Activated CD4-positive, alpha-beta T cell treated with anti-CD3 and anti-CD28 coated beads, Interleukin-10, Interleukin-2, amounts not matched to agents 100 ng/mL and 50 ng/mL, durations not matched to agents 16 hours and 8 hours (primary cell): ENCODE results near the gene MID1IP1.

Source experiments
- DNase-seq: peaks from one replicate; pipeline ENCODE4 v3.0.0-alpha.2; 2020

The MID1IP1 gene

DNA sequence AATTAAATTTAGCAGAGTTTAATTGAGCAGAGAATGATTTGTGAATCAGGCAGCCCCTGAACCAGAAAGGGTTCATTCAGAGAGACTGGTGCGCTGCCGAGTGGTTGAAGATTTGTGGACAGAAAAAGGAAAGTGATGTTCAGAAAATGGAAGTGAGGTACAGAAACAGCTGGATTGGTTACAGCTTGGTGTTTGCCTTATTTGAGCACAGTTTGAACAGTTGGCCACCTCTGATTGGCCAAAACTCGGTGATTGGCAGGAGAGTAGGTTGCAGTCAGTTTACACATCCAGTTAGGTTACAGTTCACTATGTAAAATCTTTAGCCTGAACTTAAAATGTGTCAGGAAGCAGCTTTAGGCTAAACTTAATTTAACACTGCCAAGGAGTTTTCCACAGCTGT is 14.9 kb downstream of the MID1IP1 start:
- DNase-seq = peak; percentile 31

DNA sequence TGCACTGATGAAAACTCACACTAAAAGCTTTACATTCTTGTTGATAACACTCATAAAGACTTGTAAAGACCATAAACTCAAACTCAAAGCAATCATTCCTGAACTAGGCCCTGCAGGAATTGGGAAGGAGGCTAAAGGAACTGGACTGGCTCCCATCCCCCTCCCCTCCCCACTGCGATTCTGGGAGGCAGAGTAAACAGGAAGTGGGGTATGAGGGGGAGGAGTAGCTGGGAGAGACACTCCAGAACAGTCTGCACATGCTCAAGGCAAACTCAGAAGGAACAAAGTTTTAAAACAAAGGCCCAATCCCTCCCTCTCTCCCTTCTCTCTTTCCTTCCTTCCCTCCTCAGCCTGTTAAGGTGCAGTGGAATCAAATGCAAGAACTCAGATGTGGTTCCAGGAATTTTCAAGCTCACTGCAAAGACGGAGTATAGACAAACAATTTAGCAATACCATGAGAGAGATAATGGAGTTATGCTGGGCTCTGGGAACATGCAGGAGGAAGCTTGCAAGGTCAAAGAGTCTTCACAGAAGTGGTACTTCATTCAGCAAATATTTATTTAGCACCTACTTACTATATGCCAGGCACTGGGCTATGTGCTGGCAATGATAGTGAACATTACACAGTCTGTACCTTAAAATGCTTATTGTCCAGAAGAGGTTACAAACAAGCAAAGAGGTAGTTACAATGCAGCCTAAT is 15.9 kb downstream of the MID1IP1 start:
- DNase-seq = no peak

DNA sequence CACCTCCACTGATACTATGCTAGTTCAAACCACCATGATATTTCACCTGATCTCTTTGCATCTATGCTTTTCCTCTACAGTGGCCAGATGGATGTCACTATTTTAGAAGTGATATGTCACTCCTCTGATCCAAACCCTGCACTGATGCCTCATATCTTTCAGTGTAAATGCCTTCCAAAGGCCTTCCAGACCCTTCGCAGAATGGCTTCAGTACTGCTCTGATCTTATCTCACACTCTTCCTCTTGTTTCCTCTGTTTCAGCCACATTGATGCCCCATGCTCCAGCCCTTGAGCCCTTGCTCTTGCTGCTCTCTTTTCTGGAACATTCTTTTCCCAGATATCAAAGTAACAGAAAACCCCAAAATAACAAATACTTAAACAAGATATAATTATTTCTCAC is 17.9 kb downstream of the MID1IP1 start:
- no peak for DNase-seq

DNA sequence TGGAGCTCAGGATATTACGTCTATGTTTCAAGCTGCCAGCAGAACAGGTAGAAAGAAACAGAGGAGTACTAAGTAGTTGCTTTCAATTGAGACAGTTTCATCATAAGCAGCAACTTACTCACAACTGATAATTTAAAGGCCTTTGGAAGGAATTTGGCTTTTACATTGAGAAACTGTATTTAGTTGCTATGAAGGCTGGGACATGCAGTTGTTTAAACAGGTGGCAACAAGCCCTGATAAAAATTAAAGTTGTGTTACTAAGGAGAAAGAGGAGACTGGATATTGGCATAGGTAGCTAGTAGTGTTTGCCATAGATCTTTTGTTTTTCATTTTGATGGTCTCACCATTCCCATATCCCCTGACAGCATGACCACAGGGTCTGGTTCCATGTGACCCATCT is 18.4 kb downstream of the MID1IP1 start:
- no peak for DNase-seq

DNA sequence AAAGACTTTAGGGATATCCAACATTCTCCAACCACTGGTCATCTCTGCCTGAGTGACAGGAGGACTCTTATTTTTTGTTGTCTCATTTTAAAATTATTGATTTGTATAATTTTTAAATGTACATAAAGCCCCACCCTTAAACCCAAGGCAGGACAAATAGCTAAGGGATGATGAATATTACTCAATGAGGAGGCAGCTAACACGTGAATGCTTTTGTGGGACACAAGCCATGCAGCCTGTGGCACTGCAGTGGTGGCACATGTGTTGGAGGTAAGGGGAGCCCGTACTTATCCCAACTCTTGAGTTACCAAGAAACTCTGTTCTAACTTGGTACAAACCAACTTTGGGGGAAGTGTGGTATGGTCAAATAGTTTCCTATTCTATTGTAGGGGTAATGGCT is 19.5 kb downstream of the MID1IP1 start:
- DNase-seq = no peak

DNA sequence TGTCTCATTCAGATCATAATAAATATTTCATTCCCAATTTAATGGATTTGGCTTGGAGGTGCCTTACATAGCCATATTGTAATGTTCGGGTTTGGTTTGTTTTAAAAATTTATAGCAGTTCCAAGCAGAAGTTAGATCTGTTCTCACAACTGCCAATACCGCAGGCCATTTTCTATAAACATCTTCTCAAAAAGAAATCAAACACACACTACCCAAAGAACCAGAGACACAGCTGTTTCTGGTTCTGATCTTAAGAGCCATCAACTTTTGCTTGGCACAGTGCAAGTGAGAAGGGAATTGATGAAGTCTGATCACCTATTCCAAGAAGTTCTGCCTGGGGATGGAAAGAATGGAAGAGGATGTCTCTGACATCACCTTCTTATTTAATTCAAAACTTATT is 22.9 kb downstream of the MID1IP1 start:
- no peak for DNase-seq

DNA sequence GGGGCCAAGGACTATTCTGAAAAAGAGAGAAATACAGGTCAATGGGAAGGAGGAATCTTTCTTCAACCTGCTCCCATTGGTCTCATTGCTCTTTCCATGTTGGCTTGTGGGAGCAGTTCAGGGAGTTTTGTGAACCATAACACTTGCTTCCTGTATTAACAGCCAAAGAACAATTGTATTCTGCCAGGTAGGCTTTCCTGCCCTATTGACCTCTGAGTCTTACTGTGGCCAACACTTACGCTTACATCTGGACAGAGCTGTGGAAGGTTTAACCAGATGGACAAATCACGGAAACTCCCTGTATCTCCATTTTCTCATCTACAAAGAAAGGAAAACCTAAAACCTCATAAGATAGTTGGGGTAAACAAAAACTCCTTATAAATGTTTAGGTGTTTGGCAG is 30.7 kb downstream of the MID1IP1 start:
- no peak for DNase-seq

DNA sequence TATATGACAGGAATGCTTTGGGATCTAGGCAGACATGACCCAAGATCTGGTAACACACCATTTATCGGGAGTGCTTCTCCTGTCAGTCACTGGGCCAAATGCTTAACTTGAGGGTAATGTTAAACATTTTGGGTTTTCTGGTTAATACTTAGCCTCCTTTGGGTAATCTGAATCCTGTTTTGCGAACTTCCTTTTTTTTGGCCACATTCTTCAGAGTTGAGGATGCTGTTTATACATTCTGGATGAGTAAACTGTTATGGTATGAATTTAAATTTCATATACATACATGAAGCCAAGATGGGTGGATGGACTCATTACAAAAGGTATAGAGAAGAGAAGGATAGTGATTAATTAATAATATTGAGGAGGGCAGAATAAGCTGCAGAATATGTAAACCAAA is 36.1 kb downstream of the MID1IP1 start:
- DNase-seq = no peak

DNA sequence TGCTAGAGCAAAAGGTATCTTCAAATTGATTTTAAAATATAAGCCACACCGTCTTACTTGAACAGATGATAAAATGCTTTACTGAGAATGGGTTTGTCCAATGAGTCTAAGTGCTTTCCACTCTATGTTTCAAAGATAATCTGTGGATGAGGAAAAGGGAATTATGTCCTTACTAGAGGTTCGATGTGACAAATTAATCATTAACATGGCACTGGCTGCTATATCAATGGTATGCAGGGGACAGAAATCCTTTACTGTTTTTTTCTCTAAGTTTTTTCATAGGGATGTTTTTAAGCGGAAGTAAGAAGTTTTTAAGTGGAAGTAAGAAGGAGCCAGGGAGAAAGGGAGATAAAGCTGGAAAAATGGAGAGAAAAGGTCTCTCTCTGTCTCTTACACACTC is 38.0 kb downstream of the MID1IP1 start:
- no peak for DNase-seq

DNA sequence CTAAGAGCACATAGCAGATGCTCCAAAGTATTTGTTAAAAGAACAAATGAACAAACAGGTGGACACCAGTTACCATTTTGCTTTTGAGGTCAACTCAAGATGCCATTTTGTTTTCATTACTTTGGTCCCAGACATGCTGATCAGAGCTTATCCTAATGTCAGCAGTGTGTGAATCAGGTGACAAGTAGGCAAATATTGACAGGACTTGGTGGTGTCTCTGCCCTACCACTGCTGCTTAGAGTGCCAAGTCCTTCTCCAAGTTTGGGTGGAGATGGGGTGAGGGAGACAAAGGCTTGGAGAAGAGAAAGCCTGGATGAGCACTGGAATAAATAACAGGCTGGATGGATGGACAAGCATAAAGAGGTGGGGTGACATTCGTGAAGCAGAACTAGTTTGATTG is 38.7 kb downstream of the MID1IP1 start:
- DNase-seq = no peak

DNA sequence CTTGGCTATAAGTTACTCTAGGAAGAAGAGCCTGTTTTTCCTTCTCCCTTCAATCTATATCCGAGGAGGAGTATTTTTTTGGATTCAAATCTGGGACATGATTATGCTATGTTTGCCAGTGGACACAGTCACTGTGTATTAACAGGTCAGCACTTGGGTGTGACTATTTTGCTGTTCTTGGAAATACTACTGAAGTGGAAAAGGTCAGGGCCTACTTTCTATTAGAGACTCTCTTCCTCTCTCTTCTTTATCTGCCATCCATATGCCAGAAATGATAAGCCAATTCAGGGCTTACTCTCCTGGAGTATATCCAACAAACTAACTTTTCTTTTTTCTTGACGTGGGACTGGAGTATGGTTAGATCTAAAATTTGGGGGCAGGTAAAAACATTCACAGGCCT is 40.5 kb downstream of the MID1IP1 start:
- no peak for DNase-seq

DNA sequence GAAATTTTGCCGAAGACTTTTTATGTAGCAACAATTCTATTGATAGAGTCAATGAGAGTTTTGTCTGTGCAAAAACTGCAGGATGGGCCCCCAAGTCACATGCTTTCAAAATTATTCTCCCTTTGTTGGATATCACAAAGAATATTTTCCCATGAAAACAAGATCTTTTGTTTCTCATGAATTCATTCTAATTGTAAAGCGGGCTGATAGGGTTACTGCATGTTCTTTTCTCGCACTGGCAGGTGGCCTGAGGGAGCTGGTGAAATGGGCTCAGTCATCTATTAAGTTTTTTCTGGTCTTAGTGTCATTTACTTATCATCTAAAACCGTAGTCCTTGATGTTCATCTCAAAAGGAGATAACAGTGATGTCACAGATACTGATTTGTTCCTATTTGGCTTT is 44.2 kb downstream of the MID1IP1 start:
- no peak for DNase-seq

DNA sequence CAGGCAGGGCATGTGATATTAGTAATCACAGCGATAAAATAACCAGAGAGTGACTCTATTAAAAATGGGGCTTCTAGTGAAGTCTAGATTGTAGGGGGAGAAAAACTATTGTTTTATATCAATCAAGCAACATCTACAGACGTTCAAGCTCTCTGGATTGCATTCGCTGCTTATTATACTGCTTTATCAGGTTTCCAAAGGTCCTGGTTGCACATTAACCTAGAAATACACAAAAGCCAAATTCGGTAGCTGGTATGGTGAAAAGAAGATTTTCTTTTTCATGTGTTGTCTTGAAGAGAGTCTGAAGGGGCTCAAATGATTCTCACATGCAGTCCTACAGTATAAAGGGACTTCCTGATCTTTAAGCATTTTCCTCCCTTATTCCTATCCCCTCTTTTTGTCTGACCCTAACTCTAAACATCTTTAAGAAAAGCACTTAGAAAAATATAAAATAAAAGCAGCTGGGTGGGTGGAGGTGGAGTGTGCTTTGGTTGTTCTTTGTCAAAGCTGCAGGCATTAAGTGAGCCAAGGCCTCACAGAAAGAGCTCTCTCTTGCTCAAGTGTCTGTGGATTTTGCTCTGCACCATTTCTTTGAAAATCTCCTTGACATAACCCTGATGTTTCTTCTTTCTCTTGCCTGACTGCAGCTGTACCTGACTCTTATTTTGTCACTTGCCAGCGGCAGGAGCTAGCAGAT is 46.1 kb downstream of the MID1IP1 start:
- no peak for DNase-seq

DNA sequence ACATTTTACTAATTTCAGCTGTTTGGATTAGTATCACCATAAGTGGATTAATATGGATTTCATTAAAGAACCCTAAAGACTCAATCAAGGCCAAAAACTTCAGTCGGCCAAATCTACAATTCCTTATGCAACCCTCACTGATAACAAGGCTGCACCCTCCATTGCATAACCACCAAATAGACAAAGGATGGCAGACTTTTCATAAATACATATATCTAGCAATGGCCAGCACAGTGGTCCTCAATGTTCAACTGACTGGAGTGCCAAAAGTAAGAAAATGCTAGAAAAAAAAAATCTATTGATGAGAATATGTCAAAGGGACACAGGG is 46.6 kb downstream of the MID1IP1 start:
- no peak for DNase-seq

DNA sequence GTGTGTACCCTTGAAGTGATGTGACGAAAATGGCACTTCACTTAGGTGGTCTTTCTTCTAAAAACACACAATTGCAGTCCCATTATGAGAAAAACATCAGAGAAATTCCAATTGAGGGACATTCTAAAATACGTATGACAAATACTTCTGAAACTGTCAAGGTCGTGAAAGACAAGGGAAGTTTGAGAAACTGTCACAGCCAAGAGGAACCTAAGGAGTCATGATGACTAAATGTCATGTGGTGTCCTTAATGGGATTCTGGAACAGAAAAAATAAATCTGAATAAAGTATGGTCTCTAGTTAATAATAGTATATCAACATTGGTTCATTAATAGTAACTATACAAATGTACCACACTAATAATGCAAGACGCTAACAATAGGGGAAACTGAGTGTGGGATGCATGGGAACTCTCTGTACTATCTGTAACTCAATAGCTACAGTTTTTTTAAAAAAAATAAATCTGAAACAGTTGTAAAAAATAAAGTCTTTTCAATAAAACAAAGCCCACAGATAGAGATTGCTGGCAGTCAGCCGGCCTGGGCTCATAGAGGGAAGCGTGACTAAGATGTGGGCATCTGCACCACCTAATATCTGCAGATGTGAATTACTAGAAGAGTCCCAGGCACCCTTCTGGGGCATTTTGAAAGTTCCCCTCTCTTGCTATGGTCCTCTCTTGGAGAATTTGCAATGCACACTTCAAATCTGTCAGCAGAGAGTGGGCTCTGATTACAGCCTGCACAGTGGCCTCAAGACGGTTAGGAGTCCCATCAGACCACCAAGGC is 47.6 kb downstream of the MID1IP1 start:
- DNase-seq = no peak

DNA sequence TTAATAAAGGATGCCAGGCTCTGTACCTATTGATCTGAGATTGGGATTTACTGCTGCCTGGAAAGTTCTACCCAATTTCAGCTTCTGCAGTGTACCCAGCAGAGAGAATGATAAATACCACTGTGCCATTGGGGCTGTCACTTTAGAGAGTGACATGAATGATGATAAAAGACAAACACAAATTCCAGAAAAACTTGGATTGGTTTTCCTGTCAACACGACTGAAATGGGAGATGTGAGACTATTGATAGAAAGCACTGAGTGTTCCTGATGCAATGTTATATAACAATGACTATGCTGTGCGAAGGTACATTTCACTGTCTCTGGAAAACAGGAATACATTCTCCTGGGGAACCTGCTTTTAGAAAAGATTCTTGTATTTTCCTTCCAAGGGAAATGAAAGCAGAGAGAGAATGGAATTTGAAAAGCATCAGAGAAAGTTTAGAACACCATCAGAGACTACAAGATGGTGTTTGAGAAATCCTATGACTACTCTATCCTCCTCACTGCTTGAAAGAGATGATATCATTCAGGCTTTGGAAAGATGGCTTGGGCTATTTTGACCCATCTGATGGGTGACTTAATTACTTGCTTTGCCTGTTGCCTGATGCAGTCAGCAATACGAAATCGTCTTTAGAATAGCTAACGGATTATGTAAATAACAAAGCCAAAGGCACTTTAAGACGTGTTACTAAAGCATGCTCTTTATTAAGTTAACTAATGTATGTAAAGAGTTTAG is 49.7 kb downstream of the MID1IP1 start:
- DNase-seq = no peak

DNA sequence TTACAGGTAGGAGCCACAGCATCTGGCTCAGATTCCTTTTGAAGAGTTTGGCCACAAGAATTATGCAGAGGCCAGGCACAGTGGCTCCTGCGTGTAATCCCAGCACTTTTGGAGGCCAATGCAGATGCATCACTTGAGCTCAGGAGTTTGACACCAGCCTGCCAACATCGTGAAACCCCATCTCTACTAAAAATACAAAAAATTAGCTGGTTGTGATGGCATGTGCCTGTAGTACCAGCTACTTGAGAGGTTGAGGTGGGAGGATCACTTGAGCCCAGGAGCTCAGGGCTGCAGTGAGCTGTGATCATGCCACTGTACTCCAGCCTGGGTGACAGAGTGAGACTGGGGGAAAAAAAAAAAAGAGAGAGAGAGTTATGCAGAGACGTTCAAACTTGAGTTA is 53.0 kb downstream of the MID1IP1 start:
- DNase-seq = no peak
